HEK293 (cell line): ENCODE measurements around the gene IGFBP4.

Experiments used
- CTCF ChIA-PET: fragments of 350-600 bp; formaldehyde crosslinking; extraction: SDS; loops from one replicate; lab custom pipeline; 2021; ENCODE audit warnings: antibody characterized with exemption; lab: Yijun Ruan, JAX
- POLR2A ChIA-PET: fragments of 300-600 bp; formaldehyde crosslinking; extraction: SDS; loops from one replicate; lab custom pipeline; 2020; ENCODE audit warnings: antibody characterized with exemption, inconsistent platforms; lab: Yijun Ruan, JAX
- H3K27ac ChIP-seq: fragments of 200-500 bp; sonication (Bioruptor generic); 2 replicates; pipeline ENCODE4 v1.5.1; 2014; ENCODE audit warnings: low read depth, low read length, control low read depth, inconsistent platforms; ENCODE audit errors: extremely low read depth
- H3K36me3 ChIP-seq, 2 experiments: fragments of 200-500 bp in 1 of 2; sonication (Bioruptor generic) in 1 of 2; 1 replicate in 1 of 2; 2 replicates in 1 of 2; pipeline ENCODE4 v1.5.1; 2014 to 2017; ENCODE audit warnings: inconsistent platforms in 2 of 2, low read length in 2 of 2; ENCODE audit not compliant: control insufficient read depth in 2 of 2, insufficient read depth in 1 of 2
- H3K4me1 ChIP-seq: fragments of 200-500 bp; sonication (Bioruptor generic); 2 replicates; pipeline ENCODE4 v1.5.1; 2014; ENCODE audit warnings: mild to moderate bottlenecking, low read length, inconsistent platforms; ENCODE audit not compliant: control insufficient read depth, insufficient read depth
- H3K4me3 ChIP-seq: 2 replicates; pipeline ENCODE4 v1.5.1; 2011; ENCODE audit warnings: low read depth, mild to moderate bottlenecking, control low read depth, low read length, moderate library complexity
- H3K9me3 ChIP-seq: fragments of 200-500 bp; sonication (Bioruptor generic); 2 replicates; pipeline ENCODE4 v1.5.1; 2014; ENCODE audit warnings: low read depth, low read length, inconsistent platforms; ENCODE audit not compliant: control insufficient read depth, insufficient read depth
- BCL11A ChIP-seq: fragments of 450-650 bp; formaldehyde crosslinking; IDR thresholded peaks from 2 replicates; pipeline ENCODE4 v1.5.1; 2016; ENCODE audit warnings: low read depth, missing biosample characterization, missing genetic modification characterization
- ELK4 ChIP-seq: IDR thresholded peaks from 2 replicates; pipeline ENCODE4 v1.6.1; 2011; ENCODE audit warnings: mild to moderate bottlenecking, low read depth, low read length, borderline replicate concordance
- GLI4 ChIP-seq: fragments of 450-650 bp; formaldehyde crosslinking; IDR thresholded peaks from 2 replicates; pipeline ENCODE4 v1.5.1; 2016; ENCODE audit warnings: missing biosample characterization, missing genetic modification characterization
- KLF9 ChIP-seq: fragments of 450-650 bp; formaldehyde crosslinking; IDR thresholded peaks from 2 replicates; pipeline ENCODE4 v1.5.1; 2016; ENCODE audit warnings: missing biosample characterization, missing genetic modification characterization, low read depth
- PRDM6 ChIP-seq: fragments of 450-650 bp; formaldehyde crosslinking; IDR thresholded peaks from 2 replicates; pipeline ENCODE4 v1.5.1; 2017; ENCODE audit warnings: missing biosample characterization, missing genetic modification characterization
- RBAK ChIP-seq: fragments of 450-650 bp; formaldehyde crosslinking; IDR thresholded peaks from 2 replicates; pipeline ENCODE4 v1.5.1; 2016; ENCODE audit warnings: missing biosample characterization, missing genetic modification characterization
- SALL2 ChIP-seq: fragments of 450-650 bp; formaldehyde crosslinking; IDR thresholded peaks from 2 replicates; pipeline ENCODE4 v1.5.0; 2017; ENCODE audit warnings: missing biosample characterization, mild to moderate bottlenecking, missing genetic modification characterization, borderline replicate concordance
- ZFP69B ChIP-seq: fragments of 450-650 bp; formaldehyde crosslinking; IDR thresholded peaks from 2 replicates; pipeline ENCODE4 v1.5.1; 2016; ENCODE audit warnings: missing biosample characterization, missing genetic modification characterization
- ZNF16 ChIP-seq: fragments of 450-650 bp; formaldehyde crosslinking; IDR thresholded peaks from 2 replicates; pipeline ENCODE4 v1.5.1; 2016; ENCODE audit warnings: low read depth, missing biosample characterization, missing genetic modification characterization
- ZNF202 ChIP-seq: fragments of 450-650 bp; formaldehyde crosslinking; IDR thresholded peaks from 2 replicates; pipeline ENCODE4 v1.5.1; 2016; ENCODE audit warnings: missing biosample characterization, missing genetic modification characterization, borderline replicate concordance
- ZNF239 ChIP-seq: fragments of 450-650 bp; formaldehyde crosslinking; IDR thresholded peaks from 2 replicates; pipeline ENCODE4 v1.5.1; 2016; ENCODE audit warnings: missing biosample characterization, missing genetic modification characterization
- ZNF266 ChIP-seq: fragments of 450-650 bp; formaldehyde crosslinking; IDR thresholded peaks from 2 replicates; pipeline ENCODE4 v1.5.1; 2016; ENCODE audit warnings: missing biosample characterization, missing genetic modification characterization, low read depth
- ZNF354C ChIP-seq: fragments of 450-650 bp; formaldehyde crosslinking; IDR thresholded peaks from 2 replicates; pipeline ENCODE4 v1.5.1; 2016; ENCODE audit warnings: missing biosample characterization, missing genetic modification characterization, low read depth, borderline replicate concordance
- ZNF391 ChIP-seq: fragments of 450-650 bp; formaldehyde crosslinking; IDR thresholded peaks from 2 replicates; pipeline ENCODE4 v1.5.1; 2016; ENCODE audit warnings: low read depth, missing biosample characterization, missing genetic modification characterization, borderline replicate concordance
- ZNF416 ChIP-seq: fragments of 450-650 bp; formaldehyde crosslinking; IDR thresholded peaks from 2 replicates; pipeline ENCODE4 v1.5.1; 2016; ENCODE audit warnings: missing biosample characterization, missing genetic modification characterization
- ZNF488 ChIP-seq: fragments of 450-650 bp; formaldehyde crosslinking; IDR thresholded peaks from 2 replicates; pipeline ENCODE4 v1.5.1; 2016; ENCODE audit warnings: missing biosample characterization, missing genetic modification characterization
- ZNF76 ChIP-seq: fragments of 450-650 bp; formaldehyde crosslinking; IDR thresholded peaks from 2 replicates; pipeline ENCODE4; 2016; ENCODE audit warnings: low read depth, missing biosample characterization, missing genetic modification characterization, borderline replicate concordance
- TF ChIP-seq, protein P1 (sequence below): fragments of 450-650 bp; formaldehyde crosslinking; IDR thresholded peaks from 2 replicates; pipeline ENCODE4 v1.5.1; 2016; ENCODE audit warnings: missing biosample characterization, missing genetic modification characterization
- TF ChIP-seq, protein P2 (sequence below): fragments of 450-650 bp; formaldehyde crosslinking; IDR thresholded peaks from 2 replicates; pipeline ENCODE4 v1.5.1; 2017; ENCODE audit warnings: missing biosample characterization, missing genetic modification characterization

IGFBP4 gene

DNA sequence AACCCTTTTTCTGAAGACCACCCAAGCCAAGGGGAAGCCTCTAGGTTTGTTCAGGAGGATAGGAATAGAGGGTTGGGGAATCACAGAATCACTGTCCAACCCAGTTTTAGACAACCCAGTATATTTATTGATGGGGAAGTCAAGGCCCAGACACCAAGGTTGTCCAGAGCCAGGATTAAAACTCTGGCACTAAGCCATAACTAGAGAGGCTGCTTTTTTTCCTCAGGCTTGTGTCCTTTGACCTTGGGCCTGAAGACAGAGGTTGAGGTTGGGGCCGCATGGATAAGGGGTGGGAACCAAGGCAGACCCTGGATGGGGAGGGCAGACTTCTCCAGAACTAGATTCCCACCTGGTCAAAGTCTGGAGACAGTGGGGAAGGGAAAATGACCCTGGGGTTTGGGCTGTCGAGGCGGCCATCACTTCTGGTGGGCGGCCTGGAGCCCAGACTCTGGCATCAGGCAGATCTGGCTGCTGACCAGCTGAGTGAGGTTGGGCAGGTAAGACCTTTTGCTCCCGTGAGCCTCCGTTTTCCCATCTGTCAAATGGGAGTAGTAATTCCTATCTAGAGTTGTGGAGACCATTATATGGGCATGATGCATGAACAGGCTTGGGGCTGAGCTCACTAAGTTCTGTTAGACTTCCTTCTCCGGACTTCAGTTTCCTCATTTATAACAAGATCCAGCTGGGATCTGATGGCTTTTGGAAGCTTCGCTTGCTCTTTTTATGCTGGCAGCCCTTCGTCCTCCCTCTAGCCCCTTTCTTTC is 17.9 kb downstream of the IGFBP4 start:
- no peak overlapping the region for H3K4me3 ChIP-seq
- no peak overlapping the region for H3K27ac ChIP-seq
- CTCF ChIA-PET: interaction anchor here (0.9 to 2.9 kb wide), 3 partner anchors 11 to 72 kb away, joined by 4 to 18 read pairs (median 12); no protein-coding TSS in a partner anchor
- H3K4me1 ChIP-seq: peaks cover 8% of the 10 kb centered on the region; the same call in 1 of the 2 replicates
- H3K36me3 ChIP-seq: peaks cover 0 to 11% of the 10 kb centered on the region in 2 experiments; a peak in 1 of 3 replicates
- no peaks in the 10 kb centered on the region for H3K9me3 ChIP-seq
- POLR2A ChIA-PET: interaction anchor here (1.2 kb wide), 1 partner anchor 43 kb away, joined by 4 read pairs; the partner anchor contains the start of gene TOP2A
- no peak for TF ChIP-seq ZNF416 (tag by site-specific recombination)
- no peak for TF ChIP-seq GLI4 (tag by site-specific recombination)

GRCh38 chr17:40461732-40462342 is 18.6 kb downstream of the IGFBP4 start:
- Histone ChIP-seq H3K36me3 (peaks cover 0 to 6% of the 10 kb centered on the region in 2 experiments; a peak in 1 of 3 replicates), H3K9me3 (no peaks in the 10 kb centered on the region), H3K4me3 (no peak overlapping the region), H3K27ac (no peak overlapping the region), H3K4me1 (peaks cover 8% of the 10 kb centered on the region; the same call in 1 of the 2 replicates)
- CTCF ChIA-PET: interaction anchor here (2.4 to 2.9 kb wide), 2 partner anchors 12 to 14 kb away, joined by 12 to 18 read pairs; no protein-coding TSS in a partner anchor
- POLR2A ChIA-PET: no interaction called here
- no peak for TF ChIP-seq ZNF488 (tag by site-specific recombination)
- no peak for TF ChIP-seq PRDM6
- no peak for TF ChIP-seq KLF9 (tag by site-specific recombination)
- TF ChIP-seq, protein P1, sequence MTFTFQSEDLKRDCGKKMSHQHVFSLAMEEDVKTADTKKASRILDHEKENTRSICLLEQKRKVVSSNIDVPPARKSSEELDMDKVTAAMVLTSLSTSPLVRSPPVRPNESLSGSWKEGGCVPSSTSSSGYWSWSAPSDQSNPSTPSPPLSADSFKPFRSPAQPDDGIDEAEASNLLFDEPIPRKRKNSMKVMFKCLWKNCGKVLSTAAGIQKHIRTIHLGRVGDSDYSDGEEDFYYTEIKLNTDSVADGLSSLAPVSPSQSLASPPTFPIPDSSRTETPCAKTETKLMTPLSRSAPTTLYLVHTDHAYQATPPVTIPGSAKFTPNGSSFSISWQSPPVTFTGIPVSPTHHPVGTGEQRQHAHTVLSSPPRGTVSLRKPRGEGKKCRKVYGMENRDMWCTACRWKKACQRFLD: no peak
- TF ChIP-seq ZFP69B (tag by site-specific recombination): no peak
- TF ChIP-seq ZNF391 (tag by site-specific recombination): no peak
- no peak for TF ChIP-seq ZNF76 (tag by site-specific recombination)
- no peak for TF ChIP-seq RBAK
- TF ChIP-seq ZNF354C (tag by site-specific recombination): no peak
- no peak for TF ChIP-seq SALL2 (tag by site-specific recombination)
- TF ChIP-seq ZNF202: no peak
- TF ChIP-seq ZNF266: no peak
- TF ChIP-seq ZNF239: no peak
- TF ChIP-seq, protein P2, sequence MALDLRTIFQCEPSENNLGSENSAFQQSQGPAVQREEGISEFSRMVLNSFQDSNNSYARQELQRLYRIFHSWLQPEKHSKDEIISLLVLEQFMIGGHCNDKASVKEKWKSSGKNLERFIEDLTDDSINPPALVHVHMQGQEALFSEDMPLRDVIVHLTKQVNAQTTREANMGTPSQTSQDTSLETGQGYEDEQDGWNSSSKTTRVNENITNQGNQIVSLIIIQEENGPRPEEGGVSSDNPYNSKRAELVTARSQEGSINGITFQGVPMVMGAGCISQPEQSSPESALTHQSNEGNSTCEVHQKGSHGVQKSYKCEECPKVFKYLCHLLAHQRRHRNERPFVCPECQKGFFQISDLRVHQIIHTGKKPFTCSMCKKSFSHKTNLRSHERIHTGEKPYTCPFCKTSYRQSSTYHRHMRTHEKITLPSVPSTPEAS: no peak
- no peak for TF ChIP-seq BCL11A (tag by site-specific recombination)
- no peak for TF ChIP-seq ELK4
- no peak for TF ChIP-seq ZNF16 (tag by site-specific recombination)
